Epithelial cell of prostate (primary cell): Measurements from ENCODE around the gene AFF4.
"Not testable (repeated sequence)": the region's sequence is repeated elsewhere in the genome, so short reads cannot be mapped to it uniquely, and the experiment has no call there.

ENCODE experiments used
- DNase-seq: peaks from one replicate; pipeline ENCODE4 v3.0.0-alpha.2; 2011; ENCODE audit warnings: low read depth, low spot score
- H3K27ac ChIP-seq: fragments of 450-650 bp; 2 replicates; pipeline ENCODE4 v1.5.1; 2017; ENCODE audit warnings: mild to moderate bottlenecking

The AFF4 gene

GRCh38 chr5:132963171-132964104 is at the start of gene AFF4:
TSS of gene AFF4 (minus strand) at chr5:132963634. CDS start at chr5:132937189, 26,445 bp downstream.
- peak within 1 kb of the TSS; percentile 95 for H3K27ac ChIP-seq
- peak; percentile 78 for DNase-seq

GRCh38 chr5:133008455-133008854 is 45.0 kb upstream of the AFF4 start:
- H3K27ac ChIP-seq, DNase-seq: not testable (repeated sequence)

- no peak for DNase-seq
- no peak overlapping the region for H3K27ac ChIP-seq
These were observed 43.2 kb upstream of the AFF4 start for GRCh38 chr5:133006653-133007052.

GRCh38 chr5:132999246-132999645 is 35.8 kb upstream of the AFF4 start:
- H3K27ac ChIP-seq: no peak overlapping the region
- no peak for DNase-seq

GRCh38 chr5:132998556-132998955 is 35.1 kb upstream of the AFF4 start:
- no peak for DNase-seq
- H3K27ac ChIP-seq: no peak overlapping the region

- no peak for DNase-seq
- no peak overlapping the region for H3K27ac ChIP-seq
These were observed 32.9 kb upstream of the AFF4 start for GRCh38 chr5:132996307-132996706.

- no peak for DNase-seq
- H3K27ac ChIP-seq: no peak overlapping the region
These were observed 24.3 kb upstream of the AFF4 start for GRCh38 chr5:132987531-132988408.

GRCh38 chr5:132982971-132983370 is 19.5 kb upstream of the AFF4 start:
- H3K27ac ChIP-seq, DNase-seq: not testable (repeated sequence)

GRCh38 chr5:132981288-132981687 is 17.9 kb upstream of the AFF4 start:
- no peak overlapping the region for H3K27ac ChIP-seq
- no peak for DNase-seq

- no peak for DNase-seq
- no peak overlapping the region for H3K27ac ChIP-seq
These were observed 16.5 kb upstream of the AFF4 start for GRCh38 chr5:132979976-132980375.

- peak overlapping the region; percentile 4 for H3K27ac ChIP-seq
- peak; percentile 59 for DNase-seq
These were observed 16.0 kb upstream of the AFF4 start for GRCh38 chr5:132979367-132979940.

- no peak for DNase-seq
- H3K27ac ChIP-seq: no peak overlapping the region
These were observed 13.4 kb upstream of the AFF4 start for GRCh38 chr5:132976852-132977251.

GRCh38 chr5:132972436-132972828 is 9.0 kb upstream of the AFF4 start:
- H3K27ac ChIP-seq: not testable (repeated sequence)

GRCh38 chr5:132971483-132972435 is 8.3 kb upstream of the AFF4 start:
- peak overlapping the region; percentile 50 for H3K27ac ChIP-seq
- no peak for DNase-seq

More at GRCh38 chr5:132972436-132972828, 9.0 kb upstream of the AFF4 start:
- not testable (repeated sequence) for DNase-seq

- no peak for DNase-seq
- no peak overlapping the region for H3K27ac ChIP-seq
These were observed 1.7 kb upstream of the AFF4 start for GRCh38 chr5:132965120-132965519.

GRCh38 chr5:132962429-132963021 is 909 bp downstream of the AFF4 start:
- peak overlapping the region; percentile 95 for H3K27ac ChIP-seq
- DNase-seq: no peak

GRCh38 chr5:132961887-132962286 is 1.5 kb downstream of the AFF4 start:
- peak overlapping the region; percentile 95 for H3K27ac ChIP-seq
- no peak for DNase-seq

GRCh38 chr5:132961123-132961815 is 2.2 kb downstream of the AFF4 start:
- H3K27ac ChIP-seq: peak overlapping the region; percentile 95
- DNase-seq: not testable (repeated sequence)
